Effector CD8-positive, alpha-beta T cell (primary cell): ENCODE measurements around the gene PEX11A.
A peak's percentile ranks its signal among the peaks of the same experiment; 100 is the strongest.

Source experiments
- DNase-seq: peaks from one replicate; lab custom pipeline; 2025; lab: John Stamatoyannopoulos, UW

The PEX11A gene

DNA sequence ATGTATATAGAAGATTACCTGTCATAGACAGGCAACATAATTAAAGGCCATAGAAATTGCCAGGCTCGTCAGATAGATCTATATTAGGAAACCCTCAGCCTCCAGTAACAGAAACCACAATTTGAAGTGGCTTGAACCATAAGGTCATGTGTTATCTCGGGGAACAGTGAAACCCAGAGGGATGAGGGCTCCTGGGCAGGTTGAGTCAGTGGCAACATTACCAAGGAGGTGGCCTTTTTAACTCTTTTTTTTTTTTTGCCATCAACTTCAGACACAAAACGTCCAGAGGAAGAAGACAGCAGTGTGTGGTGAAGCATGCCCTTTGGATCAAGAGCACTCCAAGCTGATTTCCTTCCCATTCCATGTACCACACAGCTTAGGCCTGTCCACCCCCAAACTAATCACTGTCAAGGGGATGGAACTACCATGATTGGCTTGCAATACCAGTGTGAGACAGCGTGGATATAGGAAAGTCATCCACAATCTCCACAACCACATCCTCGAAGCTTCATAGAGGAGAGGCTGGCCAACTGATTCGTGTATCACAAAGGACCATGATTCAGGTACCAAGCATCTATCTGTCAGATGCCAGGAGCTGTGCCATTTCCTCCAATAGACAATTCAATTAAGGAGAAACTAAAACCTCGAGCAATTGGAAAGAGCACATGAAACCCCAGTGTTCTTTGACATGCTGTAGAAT is 34.3 kb downstream of the PEX11A start:
- no peak for DNase-seq

DNA sequence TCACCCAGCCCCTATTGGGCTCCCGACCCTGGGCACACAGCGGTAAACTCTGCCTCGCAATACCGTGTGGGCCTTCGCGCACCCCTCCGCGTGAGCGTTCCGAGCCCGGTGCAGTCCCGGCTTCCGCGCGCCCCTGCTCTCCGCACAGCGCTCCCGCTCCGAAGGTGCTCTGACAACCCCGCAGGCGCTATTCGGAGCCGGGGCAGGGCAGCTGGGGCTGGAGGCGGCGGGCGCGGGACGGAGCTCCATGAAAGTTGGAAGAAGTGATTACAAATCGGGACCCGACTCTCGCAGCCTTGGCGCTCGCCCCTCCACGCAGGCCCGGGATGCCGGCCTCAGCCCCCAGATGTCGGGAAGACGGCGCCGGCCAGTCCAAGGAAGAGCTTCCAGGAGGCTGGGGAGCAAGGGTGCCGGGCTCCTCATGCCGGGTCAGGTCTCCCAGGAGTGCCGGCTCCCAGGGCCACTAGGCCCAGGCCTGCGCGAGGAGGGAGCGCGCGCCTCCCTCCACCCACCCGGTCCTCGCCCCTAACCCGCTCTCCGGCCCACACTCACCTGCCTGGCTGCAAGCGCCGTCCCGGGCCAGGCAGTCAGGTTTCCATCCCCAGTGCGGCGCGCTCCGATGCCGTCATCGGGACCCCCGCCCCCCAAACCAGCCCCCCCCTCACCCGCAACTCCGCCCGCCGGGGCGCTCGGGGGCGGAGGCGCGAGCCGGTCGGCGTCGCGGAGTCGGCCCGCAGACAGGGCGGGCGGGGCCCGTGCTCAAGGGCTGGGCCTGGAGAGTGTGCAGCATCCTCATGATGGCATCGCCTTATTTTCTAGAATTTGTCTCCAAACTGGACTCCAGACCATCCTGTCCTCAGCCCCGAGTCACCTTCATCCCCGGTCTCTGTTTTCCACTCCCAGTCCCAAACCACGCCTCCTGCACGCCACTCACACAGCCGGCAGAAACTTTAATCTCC is 35.4 kb downstream of the PEX11A start, which contains the start of gene KIF7:
TSS of gene KIF7 (minus strand) at position 621 of the 959 bp plus-strand sequence. CDS start 2,537 bp downstream, outside the sequence.
- DNase-seq, result no peak

DNA sequence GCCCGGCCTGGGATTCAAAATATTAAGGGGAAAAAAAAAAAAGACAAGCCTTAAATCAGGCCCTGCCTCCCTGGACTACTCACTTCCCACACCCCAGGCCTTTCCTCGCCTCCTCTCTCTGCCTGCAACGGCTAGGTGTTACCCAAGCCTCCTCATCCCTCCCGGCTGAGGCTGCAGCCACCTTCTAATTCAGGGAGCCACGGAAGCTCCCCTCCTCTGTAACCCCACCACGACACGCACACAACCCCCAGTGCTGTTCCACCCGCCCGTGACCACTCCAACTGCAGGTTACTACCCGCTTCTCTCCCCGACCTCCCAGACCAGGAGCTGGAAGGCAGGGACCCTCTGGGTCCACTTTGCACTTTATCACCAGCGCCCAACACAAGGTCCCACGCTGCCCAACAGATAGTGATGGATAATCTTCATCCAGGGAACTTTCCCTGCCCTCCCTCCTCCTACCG is 36.2 kb downstream of the PEX11A start:
- no peak for DNase-seq

DNA sequence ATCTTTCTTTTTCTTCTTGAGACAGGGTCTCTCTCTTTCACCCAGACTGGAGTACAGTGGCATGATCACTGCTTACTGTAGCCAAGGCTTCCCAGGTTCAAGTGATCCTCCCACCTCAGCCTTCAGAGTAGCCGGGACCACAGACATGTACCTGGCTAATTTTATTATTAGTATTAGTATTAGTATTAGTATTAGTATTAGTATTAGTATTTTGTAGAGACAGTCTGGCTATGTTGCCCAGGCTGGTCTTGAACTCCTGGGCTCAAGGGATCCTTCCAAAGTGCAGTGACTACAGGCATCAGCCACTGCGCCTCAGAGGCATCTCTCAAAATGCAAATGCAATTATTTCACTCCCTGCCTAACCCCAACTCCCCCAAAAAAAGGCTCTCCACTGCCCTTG is 37.0 kb downstream of the PEX11A start:
- no peak for DNase-seq

DNA sequence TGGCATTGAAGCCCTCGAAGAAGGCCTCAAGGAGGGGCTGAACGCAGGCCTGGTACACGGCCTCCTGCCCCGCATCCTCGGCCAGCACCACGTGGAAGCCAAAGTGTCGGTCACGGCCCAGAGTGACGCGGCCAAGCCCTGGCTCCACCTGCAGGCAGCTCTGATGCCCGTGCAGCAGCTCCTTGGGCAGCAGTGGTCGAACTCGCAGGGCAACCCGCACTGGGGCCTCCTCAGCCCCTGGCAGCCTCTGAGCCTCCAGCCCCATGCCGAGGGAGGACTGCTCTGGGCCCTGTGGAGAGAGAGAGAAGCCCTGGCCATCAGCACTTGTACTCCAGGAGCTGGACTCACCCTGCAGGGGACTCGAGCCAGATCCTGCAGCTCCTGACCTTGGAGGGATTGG is 37.9 kb downstream of the PEX11A start:
- no peak for DNase-seq

DNA sequence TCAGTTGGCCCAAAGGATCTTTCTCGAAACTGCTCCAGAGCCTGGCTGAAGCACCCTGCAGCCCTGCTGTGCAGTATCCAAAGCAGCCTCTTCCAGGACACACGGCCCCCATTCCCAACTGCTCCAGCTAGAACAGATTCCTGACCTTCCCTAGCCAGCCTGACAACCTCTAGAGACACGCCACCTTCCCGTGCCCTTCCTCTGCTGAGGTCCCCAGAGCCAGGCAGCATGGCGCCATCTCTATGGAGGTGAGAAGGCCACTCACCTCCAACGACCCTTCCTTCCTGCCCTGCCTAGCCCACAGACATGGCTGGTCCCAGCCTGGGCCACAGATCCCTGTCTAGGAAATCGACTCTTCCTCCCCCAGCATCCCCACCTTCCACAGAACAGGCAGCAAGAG is 38.4 kb downstream of the PEX11A start:
- DNase-seq, result no peak

DNA sequence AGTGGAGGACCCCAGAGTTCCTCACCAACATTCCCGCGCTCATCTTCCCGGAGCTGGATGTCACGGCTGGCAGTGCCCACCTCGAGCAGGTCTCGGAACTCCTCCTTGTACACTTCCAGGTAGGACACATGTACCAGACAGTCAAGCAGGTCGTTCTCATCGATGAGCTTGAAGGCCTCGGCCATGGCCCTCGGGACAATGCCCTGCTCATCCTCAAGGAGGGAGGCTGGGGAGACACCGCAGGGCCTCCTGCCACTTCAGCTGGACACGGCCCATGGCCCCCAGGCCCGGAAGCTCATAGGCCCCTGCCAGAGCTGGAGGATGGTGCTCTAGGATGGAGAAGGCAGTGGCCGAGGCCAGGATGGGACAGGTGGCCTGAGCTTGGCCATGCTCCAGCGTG is 40.8 kb downstream of the PEX11A start:
- no peak for DNase-seq

DNA sequence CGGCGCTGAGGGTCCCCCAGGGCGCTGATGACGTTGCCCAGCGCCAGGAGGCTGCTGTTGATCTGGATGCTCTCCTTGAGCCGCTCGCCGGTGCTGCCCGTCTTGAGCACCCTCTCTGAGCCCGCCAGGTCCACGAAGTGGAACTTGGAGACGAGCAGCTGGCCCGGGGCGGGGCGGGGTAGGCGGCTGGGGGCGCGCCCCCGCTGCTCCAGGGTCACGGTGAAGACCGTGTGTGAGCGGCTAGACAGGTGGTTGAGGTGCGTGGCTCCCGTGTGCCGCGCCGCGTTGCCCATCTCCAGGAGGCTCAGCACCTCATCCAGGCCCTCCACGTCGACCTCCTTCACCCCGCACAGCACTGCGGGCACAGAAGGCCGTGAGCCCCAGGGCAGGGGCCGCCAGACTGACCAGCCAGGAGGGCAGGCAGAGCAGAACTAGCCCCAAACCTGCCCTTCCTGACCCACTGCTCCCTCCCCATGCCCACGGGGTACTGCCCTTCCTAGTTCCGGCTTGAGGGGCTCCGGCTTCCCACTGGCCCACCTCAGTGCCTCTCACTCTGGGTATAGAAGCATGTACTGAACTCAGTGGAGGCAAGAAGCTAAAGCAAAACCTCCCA is 41.4 kb downstream of the PEX11A start:
- DNase-seq, result no peak

DNA sequence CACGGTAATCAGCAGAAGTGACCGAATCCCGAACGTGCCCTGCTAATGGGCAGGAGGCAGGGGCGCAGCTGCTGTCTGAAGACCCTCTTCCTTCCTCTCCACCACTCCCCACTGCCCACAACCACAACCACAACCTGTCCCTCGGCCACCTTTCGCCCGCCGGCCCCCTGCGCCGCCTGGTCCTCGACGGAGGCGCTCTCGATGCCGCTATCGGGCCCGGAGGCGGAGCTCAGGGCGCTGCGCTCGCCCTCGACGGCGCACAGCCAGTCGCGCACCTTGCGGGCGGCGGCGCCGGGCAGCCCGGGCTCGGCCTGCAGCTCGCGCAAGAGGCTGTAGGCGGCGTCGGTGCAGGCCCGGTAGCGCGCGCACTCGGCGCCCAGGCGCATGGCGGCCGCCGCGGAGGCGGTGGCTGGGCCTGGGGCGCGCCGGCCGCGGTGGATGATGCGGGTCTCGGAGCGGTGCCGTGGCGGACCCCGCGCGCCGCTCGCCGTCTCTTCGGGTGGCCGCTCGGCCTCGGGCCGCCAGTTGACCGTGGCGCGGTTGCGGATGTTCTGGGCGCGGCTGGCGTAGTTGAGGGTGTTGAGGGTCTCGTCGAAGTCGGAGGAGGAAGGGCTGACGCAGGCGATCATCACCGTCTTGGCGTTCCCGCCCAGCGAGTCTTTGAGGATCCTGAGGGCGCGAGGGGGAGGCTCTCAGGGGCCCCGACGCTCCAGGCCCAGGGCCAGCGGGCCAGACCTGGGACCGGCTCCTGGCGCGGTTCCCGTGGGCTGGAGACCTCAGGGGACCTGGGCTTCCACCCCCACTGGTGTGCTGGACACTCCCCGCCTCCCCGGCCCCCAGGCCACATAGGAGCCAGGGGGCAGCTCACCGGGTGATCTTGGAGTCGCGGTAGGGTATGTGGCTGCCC is 42.2 kb downstream of the PEX11A start:
- DNase-seq, result no peak

DNA sequence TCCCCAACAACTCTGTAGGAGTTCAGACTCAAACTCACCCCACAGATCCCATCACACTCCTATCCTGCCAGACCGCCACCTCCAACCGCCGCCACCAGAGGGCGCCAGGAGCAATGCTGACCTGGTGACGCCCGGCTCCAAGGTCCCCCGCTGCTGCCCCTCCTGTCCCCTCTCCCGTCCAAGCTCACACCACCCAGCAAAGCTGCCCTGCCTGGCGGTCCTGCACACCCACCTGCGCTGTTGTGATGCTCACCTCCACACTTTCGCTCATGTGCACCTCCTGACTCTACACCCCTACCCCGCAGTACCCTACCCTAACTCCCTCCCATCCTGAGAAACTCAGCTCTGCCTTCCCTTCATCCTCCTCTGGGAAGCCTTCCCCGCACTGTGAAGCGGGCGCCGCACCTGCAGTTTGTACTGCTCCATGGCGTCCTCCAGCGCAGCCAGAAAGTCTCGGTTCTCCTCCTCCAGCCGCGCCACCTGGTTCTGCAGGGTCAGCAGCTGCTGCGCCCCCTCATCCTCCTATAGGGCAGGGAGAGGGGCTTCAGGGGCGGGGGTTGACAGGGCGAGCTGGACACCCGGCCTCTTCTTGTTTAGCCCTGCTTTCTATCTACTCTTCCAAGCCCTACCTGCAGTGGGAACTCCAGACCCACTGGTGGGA is 43.2 kb downstream of the PEX11A start:
- DNase-seq, result peak; percentile 24

DNA sequence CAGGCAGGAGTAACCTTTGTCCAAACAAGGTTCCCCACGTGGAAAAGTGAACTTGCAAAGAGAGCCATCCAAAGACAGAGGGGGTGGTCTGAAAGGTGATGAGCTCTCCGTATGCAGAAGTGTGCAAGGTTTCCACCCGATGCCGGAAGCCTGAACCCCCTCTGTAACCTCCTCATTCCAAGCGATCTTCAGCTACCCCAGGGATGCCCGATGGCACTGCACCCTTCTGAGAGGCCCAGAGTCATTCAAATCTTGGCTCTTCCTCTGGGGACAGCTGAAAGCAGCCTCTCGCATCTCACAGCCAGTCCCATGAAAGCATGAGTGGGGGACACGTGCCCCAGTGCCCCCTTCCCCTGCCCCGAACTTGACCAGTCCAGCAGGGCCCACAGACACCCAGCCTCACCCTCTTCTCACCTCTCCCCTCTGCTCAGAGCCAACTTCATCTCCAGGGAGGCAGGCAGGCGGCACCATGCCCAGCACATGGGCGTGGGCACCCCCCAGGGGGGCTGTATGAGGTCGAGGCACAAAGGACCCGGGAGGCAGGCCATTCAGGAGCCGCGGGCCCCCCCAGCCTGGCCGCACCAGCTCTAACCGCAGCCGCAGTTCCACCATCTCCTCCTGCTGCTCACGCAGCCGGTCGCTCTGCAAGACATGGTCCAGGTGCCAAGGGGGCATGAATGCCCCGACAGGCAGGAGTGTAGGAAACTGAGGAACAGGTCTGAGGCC is 44.0 kb downstream of the PEX11A start:
- DNase-seq, result no peak

DNA sequence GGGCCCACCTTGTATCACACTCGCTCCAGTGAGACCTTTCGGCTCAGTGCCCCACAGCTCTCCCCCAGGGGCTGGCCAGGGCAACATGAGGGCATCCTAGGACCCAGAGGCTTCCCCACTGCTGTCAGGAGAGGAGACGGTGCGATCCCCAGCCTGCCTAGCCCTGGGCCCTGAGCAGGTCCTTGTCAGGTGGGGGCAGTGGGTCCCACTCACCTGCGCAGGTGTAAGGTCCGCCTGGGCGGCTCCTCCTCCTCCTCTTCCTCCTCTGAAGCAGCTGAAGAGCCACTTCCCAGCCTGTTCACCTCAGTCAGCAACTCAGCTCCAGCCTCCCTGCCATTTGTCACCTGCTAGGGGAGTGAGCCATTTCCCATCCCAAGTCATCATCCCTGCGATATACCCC is 44.9 kb downstream of the PEX11A start:
- DNase-seq, result no peak

DNA sequence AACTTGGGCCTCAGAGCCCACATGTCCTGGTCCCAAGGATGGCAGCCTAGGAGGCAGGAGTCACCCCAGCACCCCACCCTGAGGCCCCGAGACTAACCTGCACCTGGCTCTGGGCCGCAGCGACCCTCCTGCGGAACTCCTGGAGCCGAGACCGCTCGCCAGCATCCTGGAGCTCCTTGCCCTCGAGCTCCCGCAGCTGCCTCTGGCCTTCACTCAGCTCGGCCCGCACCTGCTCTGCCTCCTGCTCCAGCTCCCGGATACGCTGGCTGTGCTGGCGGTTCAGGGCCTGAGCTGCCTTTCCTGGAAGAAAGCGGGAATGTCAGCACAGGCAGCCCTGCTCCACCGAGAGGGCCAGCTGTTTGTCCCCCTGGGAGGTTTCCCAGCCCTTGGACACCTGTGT is 48.4 kb downstream of the PEX11A start:
- DNase-seq, result no peak

DNA sequence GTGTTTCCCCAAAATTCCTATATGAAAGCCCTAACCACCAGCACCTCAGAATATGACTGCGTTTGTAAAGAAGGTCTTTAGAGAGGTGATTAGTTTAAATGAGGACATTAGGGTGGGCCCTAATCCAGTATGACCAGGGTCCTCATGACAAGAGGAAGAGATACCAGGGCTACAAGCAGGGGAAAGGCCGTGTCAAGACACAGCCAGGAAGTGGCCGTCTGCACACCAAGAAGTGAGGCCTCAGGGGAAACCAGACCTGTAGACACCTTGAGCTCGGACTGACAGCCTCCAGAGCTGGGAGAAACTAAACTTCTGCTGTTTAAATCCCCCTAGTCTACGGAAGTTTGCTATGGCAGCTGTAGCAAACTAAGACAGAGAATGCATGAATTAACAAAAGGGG is 49.5 kb downstream of the PEX11A start:
- no peak for DNase-seq

DNA sequence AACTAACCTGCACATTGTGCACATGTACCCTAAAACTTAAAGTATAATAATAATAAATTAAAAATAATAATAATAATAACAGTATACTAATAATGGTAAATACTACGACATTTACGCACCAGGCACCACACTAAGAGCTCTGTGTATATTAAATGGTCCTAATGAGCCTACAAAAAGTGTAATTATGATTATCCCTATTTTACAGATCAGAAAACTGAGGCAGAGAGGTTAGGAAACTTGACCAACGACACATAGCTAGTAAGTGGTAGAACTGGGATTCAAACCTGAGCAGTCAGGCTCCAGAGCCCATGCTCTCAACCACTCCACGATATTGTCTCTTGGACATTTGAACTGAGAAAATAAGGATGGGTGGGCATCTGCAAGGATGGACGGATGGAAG is 50.3 kb downstream of the PEX11A start:
- DNase-seq, result no peak

DNA sequence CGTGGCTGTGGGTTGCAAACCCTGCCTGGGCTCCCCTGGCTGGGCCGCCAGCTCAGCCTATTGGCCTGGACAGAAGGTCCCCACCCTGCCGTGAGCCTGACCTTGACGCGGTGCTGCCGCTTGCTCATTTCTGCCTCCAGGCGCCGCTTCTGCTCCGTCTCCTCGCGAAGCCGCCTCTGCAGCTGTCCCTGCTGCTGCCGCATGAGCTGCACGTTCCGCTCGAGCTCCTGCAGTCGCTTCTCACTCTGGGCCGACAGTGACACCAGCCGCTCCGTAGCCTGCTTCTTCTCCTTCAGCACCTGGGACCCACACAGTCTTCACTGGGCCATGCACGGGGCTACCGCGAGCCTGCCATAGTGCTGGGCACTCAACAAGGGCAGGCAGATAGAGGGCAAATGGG is 57.0 kb downstream of the PEX11A start:
- DNase-seq, result no peak

DNA sequence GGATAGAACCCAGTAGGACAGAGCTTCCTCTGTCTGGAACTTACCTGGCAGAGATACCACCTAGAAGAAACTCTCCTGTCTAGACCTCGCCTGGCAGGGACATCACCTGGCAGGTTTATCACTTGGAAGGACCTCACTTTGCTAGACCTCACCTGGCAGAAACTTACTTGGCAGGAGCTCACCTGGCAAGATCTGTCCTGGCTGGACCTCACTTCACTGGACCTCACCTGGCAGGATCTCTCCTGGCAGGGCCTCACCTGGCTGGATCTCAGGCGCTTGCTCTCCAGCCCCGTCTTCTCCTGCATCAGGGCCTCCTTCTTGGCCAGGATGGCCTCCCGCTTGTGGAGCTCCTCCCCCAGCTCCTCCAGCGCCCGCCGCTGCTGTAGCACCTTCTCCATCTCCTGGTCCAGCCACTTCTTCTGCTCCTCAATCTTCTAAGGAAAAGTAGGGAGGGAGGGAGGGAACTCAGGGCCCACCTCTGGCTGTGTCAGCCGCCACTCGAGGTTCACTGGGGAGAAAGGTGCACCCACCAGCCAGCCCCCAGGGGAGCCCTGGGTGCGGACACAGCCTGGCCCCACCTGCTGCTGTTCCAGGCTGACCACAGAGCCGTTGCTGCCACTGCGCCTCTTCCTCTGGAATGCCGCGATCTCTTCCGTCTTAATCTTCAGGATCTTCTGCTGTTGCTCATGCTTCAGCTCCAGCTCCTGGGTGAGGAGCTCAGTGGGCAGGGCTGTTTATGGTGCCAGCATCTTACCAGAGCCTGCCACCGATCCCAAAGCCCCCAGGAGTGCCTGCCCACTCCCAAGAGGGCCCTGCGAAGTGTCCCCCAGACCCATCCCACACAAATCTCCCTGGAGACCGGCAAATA is 57.8 kb downstream of the PEX11A start:
- DNase-seq, result no peak

DNA sequence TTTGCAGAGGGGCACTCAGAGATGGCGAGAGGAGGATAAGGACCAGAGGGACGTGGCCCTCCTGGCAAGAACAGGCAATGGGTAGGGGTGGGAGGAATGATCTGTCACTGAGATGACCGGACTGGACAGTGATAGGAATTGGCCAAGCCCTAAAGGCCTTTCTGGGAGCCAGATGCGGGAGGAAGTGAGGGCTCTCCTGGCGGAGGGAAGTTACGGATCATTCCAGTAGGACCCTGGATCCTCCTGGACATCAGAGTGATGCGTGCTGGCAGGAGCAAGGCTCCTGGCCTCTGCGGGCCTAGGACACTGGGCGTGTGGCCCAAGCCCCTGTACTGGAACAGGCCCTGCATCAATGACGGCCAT is 58.7 kb downstream of the PEX11A start:
- DNase-seq, result no peak
